ENCODE data around the gene NSMCE1. TPM values are rescaled to one million over a fixed set of nuclear protein-coding genes. Genes with fewer than 3 reads are reported as not detected.
A peak's percentile ranks its signal among the peaks of the same experiment; 100 is the strongest.

Gene NSMCE1
- total RNA-seq, 4 donors from 2014 or later: 3.2 to 43.6 (median 35.6) TPM

DNA sequence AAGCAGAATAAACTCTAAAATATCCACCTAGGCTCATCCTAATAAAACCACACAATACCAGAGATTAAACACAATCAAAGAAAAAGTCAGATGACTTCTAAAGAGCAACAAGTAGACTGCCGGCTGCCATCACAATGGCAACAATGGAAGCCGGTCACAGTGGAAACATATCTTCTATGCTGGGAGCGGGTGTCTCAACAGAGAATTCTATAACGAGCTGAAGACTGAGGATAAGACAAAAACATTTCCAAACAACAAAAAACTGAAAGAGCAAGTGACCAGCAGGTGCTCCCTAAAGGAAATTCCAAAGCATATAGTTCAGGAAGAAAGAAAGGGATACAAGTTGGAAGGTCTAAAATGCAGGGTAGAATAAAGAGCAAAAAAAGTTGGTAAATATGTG lies 8.9 kb downstream of the NSMCE1 start:
- H3K4me3 ChIP-seq: no peak overlapping the region
- no peak for TF ChIP-seq POLR2A (IDR thresholded peaks at IDR 0.05)
- TF ChIP-seq, protein P1, sequence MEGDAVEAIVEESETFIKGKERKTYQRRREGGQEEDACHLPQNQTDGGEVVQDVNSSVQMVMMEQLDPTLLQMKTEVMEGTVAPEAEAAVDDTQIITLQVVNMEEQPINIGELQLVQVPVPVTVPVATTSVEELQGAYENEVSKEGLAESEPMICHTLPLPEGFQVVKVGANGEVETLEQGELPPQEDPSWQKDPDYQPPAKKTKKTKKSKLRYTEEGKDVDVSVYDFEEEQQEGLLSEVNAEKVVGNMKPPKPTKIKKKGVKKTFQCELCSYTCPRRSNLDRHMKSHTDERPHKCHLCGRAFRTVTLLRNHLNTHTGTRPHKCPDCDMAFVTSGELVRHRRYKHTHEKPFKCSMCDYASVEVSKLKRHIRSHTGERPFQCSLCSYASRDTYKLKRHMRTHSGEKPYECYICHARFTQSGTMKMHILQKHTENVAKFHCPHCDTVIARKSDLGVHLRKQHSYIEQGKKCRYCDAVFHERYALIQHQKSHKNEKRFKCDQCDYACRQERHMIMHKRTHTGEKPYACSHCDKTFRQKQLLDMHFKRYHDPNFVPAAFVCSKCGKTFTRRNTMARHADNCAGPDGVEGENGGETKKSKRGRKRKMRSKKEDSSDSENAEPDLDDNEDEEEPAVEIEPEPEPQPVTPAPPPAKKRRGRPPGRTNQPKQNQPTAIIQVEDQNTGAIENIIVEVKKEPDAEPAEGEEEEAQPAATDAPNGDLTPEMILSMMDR (IDR thresholded peaks at IDR 0.05): no peak
- H3K27ac ChIP-seq: peak overlapping the region; percentile 51 to 82
- H3K27me3 ChIP-seq: no peaks in the 10 kb centered on the region
- no peaks in the 10 kb centered on the region for H3K36me3 ChIP-seq
- intact Hi-C loops (cut with DNase I; ENCODE audit: low total_unique reads): no loop called here
- no peak for DNase-seq
- no peaks in the 10 kb centered on the region for H3K9me3 ChIP-seq
- no peaks in the 10 kb centered on the region for H3K4me1 ChIP-seq

DNA sequence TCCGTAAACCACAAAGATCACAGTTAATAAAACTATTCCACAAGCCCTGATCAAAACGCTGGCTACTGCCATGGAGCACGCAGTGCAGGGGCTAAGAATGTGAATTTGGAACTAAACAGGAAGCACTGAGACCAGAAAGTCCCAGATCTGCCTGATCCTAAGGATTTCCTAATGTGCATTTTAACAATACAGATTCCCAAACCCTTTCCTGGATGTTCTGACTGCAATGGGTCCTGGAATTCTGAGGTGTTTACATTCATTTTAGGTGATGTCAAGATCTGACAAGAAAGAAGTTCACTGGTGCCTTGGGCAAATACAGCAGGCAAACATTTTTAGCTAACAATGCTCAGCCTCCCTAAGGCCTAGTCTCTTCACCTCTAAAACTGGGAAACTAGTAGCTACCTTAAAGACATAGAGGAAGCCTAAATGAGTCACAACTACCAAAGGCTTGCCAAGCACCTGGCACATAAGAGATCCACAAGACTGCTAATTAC lies 10.3 kb downstream of the NSMCE1 start:
- no peak for DNase-seq
- Histone ChIP-seq H3K36me3 (no peaks in the 10 kb centered on the region), H3K27ac (peak overlapping the region; percentile 51 to 82), H3K9me3 (no peaks in the 10 kb centered on the region), H3K27me3 (no peaks in the 10 kb centered on the region), H3K4me3 (no peak overlapping the region), H3K4me1 (no peaks in the 10 kb centered on the region)
- no peak for TF ChIP-seq POLR2A (IDR thresholded peaks at IDR 0.05)
- TF ChIP-seq, protein P1 (IDR thresholded peaks at IDR 0.05): no peak
- intact Hi-C loops (cut with DNase I; ENCODE audit: low total_unique reads): no loop called here

DNA sequence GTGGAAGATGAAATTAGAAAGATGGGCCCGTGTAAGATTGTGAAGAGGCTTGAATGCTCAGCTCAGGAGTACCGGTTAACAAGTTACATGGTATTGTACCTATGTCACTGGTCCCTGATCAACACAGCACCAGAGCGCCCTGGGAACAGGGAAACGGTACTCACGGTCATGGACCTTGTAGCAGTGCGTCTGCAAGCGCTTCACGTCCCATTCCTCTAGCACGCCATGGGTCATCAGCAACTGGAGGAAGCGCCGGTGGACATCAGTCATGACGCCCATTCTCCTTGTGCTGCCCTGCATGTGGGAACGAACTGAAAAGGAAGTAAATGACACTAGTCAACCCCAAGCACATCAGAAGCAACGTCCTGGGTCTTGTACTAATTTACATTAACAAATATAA lies 11.3 kb downstream of the NSMCE1 start:
- no peak overlapping the region for H3K4me3 ChIP-seq
- intact Hi-C loops (cut with DNase I; ENCODE audit: low total_unique reads): no loop called here
- no peak for TF ChIP-seq POLR2A (IDR thresholded peaks at IDR 0.05)
- TF ChIP-seq, protein P1 (IDR thresholded peaks at IDR 0.05): no peak
- H3K9me3 ChIP-seq: no peaks in the 10 kb centered on the region
- peak overlapping the region; percentile 51 to 82 for H3K27ac ChIP-seq
- H3K36me3 ChIP-seq: no peaks in the 10 kb centered on the region
- H3K4me1 ChIP-seq: no peaks in the 10 kb centered on the region
- H3K27me3 ChIP-seq: no peaks in the 10 kb centered on the region
- no peak for DNase-seq

DNA sequence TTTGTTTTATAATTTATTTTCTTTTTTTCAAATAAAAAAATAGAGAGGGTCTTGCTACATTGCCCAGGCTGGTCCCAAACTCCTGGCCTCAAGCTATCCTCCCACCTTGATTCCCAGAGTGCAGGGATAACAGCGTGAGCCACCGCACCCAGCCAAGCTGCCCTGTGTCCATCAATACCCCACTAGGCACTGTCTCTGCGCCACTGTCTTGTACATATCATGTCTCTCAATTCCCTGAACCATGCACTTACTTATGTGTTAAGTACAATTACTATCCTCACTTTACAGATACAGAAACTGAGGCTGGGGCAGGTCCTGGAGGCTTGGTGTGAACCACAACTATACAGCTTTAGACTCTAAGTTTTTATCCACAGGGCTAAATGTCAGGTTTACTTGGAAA lies 11.7 kb downstream of the NSMCE1 start:
- intact Hi-C loops (cut with DNase I; ENCODE audit: low total_unique reads): no loop called here
- DNase-seq: no peak
- Histone ChIP-seq H3K27ac (peak overlapping the region; percentile 51 to 82), H3K27me3 (no peaks in the 10 kb centered on the region), H3K36me3 (no peaks in the 10 kb centered on the region), H3K4me1 (no peaks in the 10 kb centered on the region), H3K4me3 (no peak overlapping the region), H3K9me3 (no peaks in the 10 kb centered on the region)
- TF ChIP-seq, protein P1 (IDR thresholded peaks at IDR 0.05): no peak
- TF ChIP-seq POLR2A (IDR thresholded peaks at IDR 0.05): no peak

DNA sequence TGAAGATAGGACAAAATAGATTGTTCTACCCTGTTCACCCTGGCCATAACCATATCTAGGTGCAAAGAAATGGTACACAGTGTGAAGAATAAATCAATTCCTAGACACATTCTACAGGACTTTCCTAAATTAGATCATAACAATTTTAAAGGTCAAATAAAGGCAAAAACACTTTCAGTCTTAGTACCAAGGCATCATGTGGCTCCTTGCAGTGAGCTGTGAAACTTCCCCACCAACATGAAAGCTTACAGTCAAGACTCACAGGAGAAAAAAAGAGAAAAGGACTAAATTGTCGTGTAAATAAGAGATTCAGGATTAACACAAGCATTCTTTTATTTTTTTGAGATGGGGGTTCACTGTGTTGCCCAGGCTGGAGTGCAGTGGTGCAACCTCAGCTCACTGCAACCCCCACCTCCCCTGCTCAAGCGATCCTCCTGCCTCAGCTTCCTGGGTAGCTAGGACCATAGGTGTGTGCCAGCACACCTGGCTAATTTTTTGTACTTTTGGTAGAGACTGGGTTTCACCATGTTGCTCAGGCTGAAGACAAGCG lies 14.2 kb downstream of the NSMCE1 start:
- TF ChIP-seq, protein P1 (IDR thresholded peaks at IDR 0.05): no peak
- TF ChIP-seq POLR2A (IDR thresholded peaks at IDR 0.05): no peak
- intact Hi-C loops (cut with DNase I; ENCODE audit: low total_unique reads): no loop called here
- Histone ChIP-seq H3K27ac (peak overlapping the region; percentile 34 to 59), H3K9me3 (no peaks in the 10 kb centered on the region), H3K4me1 (no peaks in the 10 kb centered on the region), H3K4me3 (no peak overlapping the region), H3K36me3 (no peaks in the 10 kb centered on the region), H3K27me3 (no peaks in the 10 kb centered on the region)
- no peak for DNase-seq
